Measurements from ENCODE around the gene C14orf119.

Gene C14orf119

DNA sequence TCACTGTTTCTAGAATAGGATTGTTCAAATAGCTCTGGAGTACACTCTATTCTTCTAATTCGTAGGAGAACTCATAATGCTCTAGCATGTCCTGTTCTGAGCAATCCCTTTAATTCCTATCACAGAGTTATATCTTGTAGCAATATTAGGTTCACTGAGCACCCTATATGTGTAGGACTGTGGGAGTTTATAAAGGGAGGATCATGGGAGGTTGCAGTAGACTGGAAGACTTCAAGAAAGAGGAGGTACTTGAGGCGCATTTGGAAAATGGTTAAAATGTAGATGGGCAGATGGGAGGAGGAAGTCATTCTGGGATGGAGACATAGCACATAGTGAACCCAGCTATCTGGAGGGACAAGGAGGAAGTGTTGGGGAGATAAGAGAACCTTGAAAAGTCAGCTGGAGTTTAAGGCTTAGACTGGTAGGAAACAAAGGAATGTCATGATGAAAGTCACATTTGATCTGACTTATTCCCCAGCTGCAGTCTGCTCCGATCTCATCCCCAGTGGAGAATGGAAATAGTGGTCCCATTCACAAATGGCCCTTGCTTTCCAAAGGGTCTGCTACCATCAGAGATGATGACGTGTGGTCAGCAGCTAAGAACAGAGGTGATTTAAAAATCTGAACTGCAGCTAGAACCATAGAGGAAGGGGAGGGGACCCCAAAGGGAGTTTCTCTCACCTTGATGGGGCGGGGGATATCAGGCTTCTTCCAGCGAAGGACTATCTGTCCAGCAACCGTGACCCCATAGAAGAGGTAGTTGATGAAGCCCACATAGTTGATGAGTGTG is 33.9 kb downstream of the C14orf119 start:
- DNase-seq, result no peak

GRCh38 chr14:23129759-23130316 is 34.5 kb downstream of the C14orf119 start:
- no peak for DNase-seq

DNA sequence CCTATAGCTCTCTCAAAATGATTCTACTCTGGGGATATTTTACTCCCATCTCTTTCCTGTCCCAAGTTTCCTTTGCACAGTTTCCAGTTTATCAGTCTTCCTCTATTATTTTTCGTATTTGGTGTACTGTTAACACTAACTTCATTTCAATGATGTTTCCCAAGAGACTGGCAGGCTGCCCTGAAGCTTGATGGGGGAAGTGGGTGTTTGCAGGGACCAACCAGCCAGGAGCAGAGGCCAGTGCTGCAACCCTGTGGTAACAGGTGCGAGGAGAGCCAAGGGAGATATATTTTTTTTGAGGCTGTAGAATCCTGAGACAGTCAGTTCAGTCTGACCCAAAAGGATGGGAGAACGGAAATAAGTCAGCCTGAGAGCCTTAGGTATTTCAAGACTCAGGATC is 35.6 kb downstream of the C14orf119 start:
- DNase-seq, result no peak

GRCh38 chr14:23131482-23131881 is 36.2 kb downstream of the C14orf119 start:
- no peak for DNase-seq

DNA sequence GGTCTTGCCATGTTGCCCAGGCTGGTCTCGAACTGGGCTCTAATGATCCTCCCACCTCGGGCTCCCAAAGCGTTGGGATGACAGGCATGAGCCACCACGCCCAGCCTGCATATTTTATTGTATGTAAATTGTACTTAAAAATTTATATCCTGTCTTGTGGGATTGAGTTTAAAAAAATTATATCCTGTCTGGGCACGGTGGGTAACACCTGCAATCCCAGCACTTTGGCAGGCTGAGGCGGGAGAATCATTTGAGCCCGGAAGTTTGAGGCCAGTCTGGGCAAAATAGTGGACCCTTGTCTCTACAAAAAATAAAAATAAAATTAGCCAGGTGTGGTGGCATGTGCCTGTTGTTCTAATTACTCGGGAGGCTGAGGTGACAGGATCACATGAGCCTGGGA is 37.7 kb downstream of the C14orf119 start:
- DNase-seq, result no peak

- DNase-seq, result no peak
Observed at GRCh38 chr14:23136566-23137133, 41.3 kb downstream of the C14orf119 start.

GRCh38 chr14:23137192-23137812 is 42.0 kb downstream of the C14orf119 start:
- no peak for DNase-seq

DNA sequence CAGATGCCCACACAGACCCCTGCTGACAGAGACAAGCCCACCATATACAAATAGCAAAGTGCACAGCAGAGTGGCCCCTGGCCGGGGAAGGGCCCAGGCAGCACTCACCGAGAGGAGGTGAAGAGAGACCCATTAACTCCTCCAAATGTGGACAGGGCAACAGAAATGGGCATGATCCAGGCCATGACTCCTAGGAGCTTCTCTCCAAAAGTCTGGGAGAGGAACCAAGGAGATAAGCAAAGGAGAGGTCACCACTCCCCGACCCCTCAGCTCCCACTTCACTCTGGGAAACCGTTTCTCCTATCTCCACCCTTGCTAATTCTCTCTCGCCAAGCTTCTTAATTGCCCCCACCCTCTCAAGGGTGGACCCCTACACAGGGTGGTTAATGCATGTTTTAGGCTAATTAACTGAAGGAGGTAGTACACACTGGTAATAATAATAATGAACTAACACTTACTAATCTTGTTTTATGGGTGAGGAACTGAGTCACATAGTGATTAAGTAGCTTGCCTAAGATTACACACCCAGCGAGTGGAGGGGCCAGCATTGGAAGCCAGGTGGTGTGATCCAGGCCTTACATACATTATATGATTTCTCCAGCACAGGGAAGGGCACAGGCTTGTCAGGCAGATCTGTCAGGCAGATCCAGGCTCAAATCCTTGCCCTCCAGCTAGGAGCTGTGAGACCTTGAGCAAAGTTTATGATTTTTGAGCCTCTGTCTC is 42.7 kb downstream of the C14orf119 start:
- DNase-seq, result no peak

DNA sequence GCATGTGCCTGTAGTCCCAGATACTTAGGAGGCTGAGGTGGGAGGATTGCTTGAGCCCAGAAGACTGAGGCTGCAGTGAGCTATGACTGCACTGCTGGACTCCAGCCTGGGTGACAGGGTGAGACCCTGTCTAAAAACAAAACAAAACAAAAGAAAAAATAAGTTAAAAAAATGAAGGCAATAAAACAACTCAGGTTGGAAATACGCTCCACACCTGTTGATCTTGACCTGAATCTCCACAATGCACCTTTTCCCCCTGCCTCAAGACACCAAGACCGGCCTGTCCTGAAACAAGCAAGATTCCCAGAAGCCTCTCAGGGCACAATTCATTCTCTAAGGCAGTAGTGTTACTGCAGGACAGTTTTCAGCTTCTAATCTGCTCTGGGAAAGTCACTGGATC is 44.6 kb downstream of the C14orf119 start:
- no peak for DNase-seq

- no peak for DNase-seq
Observed at GRCh38 chr14:23140371-23140770, 45.1 kb downstream of the C14orf119 start.

DNA sequence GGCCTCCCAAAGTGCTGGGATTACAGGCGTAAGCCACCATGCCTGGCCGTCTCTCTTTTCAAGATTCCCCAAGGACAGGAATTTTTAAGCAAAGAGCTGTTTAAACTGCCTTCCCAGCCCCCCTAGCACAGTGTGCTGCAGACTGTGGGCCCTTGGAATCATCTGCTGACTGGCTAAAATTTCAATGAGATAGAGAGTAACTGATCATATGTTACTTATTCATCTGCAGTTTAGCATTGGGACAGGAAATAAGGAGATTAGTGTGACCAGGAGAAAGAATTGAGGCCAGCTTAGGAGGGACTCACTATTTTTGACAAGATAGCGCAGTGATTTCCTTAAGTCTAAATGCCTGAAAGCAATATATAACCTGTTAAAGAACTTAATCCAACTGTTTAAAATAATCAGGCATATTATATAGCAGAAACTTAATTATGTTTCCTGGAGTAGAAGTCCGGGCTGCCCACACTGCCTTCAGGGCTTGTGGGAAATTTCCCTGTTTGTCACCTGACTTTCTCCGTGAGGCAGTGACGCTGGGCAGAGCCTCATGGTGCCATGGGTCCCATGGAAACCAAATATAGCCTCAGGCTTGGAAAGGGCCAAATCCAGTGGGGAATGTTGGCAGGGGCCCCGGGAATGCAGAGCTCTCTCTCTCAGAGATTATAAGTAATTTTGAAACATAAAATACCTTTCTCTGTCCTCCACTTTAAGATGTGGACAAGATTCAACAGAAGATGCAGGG is 46.6 kb downstream of the C14orf119 start:
- peak; percentile 10 to 41 for DNase-seq

DNA sequence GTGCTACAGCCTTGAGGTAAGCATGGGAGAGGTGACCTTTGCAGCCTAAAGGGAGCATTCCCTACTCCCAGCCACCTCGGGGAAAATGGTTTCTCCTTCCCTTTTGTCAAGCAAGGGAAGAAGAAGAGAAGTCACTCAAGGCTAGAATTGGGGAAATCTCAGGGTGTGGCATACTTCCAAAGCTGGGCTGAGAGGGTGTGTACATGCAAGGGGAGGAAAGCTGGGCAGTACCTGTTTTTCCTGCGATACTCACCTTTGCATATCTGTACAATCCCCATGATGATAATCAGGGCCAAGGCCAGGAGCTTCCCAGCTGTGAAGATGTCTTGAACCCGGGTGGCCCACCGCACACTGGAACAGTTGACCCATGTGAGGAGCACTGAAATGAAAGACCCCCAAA is 47.5 kb downstream of the C14orf119 start:
- DNase-seq, result no peak

GRCh38 chr14:23143911-23144310 is 48.6 kb downstream of the C14orf119 start:
- no peak for DNase-seq

- no peak for DNase-seq
Observed at GRCh38 chr14:23145794-23146350, 50.6 kb downstream of the C14orf119 start.

GRCh38 chr14:23146351-23146910 is 51.1 kb downstream of the C14orf119 start:
- no peak for DNase-seq

GRCh38 chr14:23146980-23147379 is 51.7 kb downstream of the C14orf119 start:
- DNase-seq, result no peak

DNA sequence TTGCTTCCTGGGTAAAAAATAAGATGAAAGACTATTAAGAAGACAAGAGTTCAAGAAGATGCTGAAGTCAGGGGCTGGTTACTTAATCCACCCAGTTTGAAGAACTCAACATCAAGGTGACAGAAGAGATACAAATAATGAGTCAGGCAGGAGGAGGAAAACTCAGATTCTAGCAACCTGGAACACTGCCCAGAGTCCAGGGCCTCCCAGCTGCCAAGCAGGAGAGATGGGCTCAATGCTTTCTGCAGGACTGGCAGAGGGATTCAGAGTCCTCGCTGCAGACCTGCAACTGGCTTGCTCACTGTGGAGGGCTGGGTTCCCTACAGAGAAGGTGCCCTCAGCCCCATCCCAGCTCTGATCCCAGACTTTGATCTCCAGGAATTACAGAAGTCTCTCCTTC is 52.4 kb downstream of the C14orf119 start:
- no peak for DNase-seq

DNA sequence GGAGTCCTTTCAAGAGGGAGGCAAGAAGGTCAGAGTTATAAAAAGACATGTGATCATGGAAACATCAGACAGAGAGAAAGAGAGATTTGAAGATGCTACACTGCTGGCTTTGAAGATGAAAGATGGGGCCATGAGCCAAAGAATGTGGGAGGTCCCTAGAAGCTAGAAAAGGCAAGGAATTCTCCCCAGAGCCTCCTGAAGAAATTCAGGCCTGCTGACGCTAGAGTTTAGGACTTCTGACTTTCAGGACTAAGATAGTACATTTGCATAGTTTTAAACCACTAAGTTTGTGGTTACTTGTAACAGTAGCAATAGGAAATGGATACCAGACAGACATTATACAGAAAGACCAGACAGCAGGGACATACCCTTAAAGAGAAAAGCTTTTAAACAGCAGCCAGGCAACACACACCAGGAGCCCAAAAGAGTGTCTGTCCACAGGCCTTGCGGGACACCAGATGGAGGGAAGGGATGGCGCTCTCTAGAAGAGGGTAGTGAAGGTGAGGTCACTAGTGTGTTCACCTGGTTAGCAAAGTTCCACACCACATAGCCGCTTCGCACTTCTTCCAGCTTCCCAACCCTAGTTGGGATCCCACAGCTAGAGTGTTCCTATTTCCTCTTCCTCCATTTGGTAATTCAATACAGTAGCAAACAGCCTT is 53.4 kb downstream of the C14orf119 start:
- no peak for DNase-seq

GRCh38 chr14:23149745-23150144 is 54.4 kb downstream of the C14orf119 start:
- DNase-seq, result no peak
